ENCODE data around the gene CTTNBP2.

CTTNBP2 gene, protein sequence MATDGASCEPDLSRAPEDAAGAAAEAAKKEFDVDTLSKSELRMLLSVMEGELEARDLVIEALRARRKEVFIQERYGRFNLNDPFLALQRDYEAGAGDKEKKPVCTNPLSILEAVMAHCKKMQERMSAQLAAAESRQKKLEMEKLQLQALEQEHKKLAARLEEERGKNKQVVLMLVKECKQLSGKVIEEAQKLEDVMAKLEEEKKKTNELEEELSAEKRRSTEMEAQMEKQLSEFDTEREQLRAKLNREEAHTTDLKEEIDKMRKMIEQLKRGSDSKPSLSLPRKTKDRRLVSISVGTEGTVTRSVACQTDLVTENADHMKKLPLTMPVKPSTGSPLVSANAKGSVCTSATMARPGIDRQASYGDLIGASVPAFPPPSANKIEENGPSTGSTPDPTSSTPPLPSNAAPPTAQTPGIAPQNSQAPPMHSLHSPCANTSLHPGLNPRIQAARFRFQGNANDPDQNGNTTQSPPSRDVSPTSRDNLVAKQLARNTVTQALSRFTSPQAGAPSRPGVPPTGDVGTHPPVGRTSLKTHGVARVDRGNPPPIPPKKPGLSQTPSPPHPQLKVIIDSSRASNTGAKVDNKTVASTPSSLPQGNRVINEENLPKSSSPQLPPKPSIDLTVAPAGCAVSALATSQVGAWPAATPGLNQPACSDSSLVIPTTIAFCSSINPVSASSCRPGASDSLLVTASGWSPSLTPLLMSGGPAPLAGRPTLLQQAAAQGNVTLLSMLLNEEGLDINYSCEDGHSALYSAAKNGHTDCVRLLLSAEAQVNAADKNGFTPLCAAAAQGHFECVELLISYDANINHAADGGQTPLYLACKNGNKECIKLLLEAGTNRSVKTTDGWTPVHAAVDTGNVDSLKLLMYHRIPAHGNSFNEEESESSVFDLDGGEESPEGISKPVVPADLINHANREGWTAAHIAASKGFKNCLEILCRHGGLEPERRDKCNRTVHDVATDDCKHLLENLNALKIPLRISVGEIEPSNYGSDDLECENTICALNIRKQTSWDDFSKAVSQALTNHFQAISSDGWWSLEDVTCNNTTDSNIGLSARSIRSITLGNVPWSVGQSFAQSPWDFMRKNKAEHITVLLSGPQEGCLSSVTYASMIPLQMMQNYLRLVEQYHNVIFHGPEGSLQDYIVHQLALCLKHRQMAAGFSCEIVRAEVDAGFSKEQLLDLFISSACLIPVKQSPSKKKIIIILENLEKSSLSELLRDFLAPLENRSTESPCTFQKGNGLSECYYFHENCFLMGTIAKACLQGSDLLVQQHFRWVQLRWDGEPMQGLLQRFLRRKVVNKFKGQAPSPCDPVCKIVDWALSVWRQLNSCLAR (N-terminal part only)

DNA sequence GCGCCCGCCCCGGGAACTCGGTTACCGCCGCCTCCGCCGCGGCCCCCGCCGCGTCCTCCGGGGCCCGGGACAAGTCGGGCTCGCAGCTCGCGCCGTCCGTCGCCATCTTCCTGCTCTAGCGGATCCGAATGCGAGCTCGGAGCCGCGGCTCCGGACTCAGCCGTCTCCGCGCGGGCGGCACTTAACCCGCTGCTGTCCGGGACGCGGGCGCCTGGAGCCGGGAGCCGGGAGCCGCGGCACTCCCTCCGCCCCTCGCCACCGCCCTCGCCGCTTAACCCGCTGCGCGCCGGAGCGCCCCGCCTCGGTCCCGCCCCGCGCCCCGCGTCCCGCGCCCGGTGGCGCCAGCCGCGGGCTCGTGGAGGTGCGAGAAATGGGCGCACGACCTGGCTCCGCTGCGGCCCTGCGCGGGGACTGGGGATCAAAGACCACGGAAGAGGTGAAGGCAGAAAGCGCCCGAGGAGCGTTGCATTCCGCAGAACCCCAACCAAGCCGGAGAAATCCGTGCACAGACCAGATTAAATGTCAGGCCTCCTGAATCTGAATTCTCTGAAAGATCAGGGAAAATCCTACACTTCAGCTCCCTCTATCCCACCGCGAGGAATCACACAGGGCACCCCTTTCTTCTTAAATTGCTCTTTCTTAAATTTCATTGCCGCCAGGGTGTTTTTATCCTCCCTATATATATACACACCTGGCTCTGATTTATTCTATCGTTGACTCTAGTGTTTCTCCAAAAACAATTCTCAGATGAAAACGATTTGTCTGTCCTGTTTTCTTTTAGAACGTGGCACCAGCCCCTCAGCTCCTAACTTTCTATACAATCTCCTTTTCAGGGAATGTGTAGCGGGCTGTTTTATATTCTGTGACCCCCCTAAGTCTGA is at the start of gene CTTNBP2:
Gene CTTNBP2, minus strand, starts transcription at position 132 of the 881 bp plus-strand sequence. Its CDS starts 26 bp downstream, at position 106.
- DNase-seq = no peak

DNA sequence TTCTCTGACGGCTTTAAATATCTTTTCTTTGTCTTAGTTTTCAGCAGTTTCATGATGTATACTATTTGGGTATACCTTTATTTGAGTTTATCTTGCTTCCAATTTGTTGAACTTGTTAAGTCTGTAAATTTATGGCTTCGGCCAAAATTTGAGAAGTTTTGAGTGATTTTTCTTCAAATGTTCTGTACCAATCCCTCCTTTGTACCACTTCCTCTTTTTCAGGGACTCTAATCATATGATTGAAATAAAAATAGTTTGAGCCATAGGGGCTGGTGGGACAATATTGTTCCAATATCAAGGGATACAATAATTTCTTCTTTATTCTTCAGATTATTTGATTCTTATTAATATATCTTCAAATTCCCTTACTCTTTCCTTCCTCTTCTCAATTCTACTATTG is 43.1 kb upstream of the CTTNBP2 start:
- DNase-seq = no peak

DNA sequence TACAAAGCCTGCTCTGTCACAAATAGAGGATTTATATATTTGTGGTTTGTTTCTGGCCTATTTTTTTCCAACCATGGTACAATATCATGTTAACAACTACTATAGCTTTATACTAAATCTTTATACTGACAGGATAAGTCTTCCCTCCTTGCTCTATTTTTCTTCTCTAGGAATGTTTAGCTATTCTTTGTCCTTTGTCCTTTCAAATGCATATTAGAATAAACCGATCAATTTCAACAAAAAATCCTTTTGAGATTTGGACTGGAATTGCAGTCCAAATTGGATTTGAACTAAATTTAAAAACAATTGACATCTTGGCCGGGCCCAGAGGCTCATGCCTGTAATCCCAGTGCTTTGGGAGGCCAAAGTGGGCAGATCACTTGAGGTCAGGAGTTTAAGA is 39.2 kb upstream of the CTTNBP2 start:
- no peak for DNase-seq

DNA sequence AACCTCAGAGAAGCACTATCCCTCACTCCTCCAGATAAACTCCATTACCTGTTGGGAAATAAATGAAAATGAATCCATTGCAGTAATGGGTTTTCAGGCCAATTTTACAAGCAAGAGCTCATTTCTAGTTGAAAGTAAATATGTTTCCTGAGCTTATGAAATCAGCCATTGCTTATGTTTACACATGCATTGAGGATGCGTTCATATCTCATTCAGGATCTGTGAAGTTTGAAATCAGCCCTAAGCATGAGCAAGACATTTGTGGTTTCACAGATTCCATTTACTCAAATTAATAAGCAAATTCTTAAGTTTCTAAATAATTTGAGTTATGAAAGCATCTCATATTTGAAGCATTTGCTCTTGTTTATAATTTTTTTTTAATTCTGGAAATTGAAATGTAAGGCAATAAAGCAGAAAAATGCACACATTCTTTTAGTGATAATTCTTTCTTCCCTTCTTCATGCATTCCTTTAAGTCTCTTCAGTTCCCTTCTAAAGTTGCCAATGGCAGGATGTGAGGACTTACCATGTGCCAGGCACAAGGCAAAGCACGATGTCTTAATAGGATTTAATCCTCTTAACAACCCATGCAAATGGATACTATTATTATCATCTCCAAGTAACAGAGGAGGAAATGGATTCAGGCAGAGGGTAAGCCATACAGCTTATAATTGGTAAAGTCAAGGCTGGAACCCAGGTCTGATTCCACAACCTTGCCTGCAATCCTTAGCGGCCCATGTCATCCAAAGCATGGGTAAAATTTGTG is 35.0 kb upstream of the CTTNBP2 start:
- no peak for DNase-seq

DNA sequence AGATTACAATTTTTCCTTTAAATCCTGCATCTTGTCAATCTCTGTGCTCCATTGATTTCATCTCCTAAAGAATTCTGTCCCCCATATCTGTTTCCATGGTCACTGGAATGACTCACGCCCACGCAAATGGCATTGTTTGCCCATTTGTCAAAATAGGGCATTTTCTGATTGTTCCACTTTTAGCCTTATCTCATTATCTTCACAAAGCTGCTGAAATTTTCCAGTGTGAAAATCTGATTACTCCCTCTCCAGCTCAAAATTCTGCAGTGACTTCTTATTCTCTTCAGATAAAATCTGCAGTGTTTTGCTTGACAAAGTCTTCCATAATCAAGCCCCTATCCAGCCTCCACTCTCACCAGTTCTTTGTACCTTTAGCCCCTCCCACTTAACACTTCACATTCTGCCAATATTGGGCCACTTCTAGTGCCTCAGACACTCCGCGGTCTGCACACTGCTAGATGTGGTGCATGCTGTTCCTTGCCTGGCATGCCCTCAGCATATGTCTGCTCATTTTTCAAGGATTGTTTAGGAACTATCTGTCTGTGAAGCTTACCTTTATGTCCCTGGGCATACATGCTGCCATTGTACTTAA is 33.9 kb upstream of the CTTNBP2 start:
- DNase-seq = no peak

DNA sequence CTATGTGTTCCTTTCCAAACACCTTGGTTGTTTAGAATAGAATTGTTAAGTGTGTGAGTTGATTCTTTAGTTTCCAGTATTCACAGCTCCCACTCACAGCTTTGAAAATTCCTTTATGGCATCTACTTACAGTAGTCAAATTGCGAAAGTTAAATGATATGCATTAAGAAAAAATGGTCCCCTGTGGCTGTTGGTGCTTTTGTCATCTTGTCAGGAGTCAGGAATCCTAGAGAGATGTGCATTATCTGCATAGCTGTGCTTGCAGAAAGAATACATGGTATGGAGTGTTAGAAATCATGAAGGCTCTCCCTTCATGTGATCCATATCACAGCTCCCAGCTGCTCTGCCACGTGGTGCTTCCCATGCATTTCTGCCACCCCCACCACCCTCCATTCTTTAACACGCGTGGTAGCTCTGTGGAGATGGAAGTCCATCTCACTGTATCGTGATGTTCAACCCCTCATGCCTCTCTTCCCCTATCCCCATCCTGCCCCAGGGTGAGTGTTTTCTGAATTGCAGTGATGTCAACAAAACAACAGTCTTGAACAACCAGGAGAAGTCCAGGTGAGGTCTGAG is 29.2 kb upstream of the CTTNBP2 start:
- DNase-seq = no peak

DNA sequence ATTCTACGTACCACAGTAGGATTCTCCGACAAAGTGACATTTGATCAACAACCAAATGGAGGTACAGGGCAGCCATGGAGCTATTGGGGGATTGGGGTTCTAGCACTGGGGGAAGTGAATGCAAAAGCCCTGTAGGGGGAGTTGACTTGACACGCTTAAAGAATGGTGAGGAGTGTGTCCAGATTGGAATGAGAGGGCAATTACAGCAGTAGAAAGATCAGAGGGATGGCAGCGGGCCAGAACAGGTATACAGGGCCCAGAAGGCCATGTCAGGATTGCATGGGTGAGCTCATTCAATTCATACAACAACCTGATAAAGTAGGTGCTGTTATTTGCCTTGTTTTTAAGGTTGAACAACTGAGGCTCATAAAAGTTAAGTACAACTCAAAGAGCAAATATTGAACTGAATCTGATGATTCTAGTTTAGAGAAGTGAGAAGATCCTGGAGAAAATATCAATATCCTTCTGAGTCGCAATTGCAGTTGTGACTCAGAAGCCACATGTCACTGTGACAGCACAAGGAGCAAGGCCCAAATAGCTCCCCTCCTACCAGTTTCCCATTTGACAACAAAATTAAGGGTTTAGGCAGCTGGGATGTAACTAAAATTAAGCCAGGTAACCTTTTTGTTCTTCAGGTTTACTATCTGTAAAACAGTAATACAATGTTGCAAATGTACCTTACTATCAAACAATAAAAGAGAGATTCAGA is 28.0 kb upstream of the CTTNBP2 start:
- no peak for DNase-seq

DNA sequence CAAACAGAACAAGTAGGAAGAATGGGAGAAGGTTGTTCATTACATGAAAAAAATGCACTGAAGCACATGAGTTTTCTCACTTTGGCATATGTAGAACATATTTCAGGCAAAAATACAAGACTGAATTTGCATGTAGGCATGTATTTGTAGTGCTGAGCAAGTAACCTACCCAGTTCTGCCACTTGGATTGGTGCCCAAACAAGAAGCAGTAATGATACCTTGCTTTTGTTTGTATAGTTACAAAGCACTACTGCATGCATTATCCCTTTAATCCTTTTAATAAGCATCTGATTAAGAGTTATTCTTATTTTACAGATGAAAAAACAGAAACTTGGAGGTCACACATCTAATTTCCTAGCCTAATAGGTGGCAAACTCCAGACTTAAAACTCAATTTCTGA is 23.1 kb upstream of the CTTNBP2 start:
- DNase-seq = no peak

DNA sequence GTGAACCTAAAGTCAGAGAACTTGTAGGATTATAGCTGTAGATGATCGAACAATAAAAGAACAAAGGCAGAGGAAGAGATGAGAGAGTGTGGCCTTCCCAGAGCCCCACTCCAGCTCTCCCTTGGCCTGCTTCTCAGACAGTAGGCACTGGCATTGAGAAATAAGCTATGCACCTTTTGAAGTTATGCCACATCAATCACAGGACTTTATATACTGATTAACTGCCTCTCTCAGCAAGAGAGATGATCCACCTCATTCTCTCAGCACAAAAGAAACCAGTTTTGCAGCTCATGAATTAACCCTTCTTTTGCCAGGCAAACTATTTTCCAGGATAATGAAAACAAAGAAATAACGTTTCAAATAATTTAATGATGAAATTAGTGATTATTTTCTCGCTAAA is 22.0 kb upstream of the CTTNBP2 start:
- DNase-seq = no peak

DNA sequence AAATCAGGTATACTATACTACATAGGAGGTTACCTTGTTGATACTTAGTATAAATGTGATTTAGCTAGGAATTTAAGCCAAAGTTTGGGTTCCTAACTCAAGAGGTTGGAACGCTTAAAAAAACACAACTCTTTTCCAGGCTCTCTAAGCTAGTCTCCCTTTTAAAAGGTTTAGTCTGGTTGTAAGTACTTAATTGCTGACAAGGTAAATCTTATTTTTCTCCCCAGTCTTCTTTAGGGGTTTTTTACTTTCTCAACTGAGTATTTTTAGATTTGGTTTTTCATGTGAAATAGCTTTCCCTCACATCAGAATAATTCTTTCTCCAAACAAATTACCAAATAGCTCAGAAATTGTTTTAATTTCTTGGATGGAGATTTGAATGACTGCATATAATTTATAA is 20.8 kb upstream of the CTTNBP2 start:
- no peak for DNase-seq

DNA sequence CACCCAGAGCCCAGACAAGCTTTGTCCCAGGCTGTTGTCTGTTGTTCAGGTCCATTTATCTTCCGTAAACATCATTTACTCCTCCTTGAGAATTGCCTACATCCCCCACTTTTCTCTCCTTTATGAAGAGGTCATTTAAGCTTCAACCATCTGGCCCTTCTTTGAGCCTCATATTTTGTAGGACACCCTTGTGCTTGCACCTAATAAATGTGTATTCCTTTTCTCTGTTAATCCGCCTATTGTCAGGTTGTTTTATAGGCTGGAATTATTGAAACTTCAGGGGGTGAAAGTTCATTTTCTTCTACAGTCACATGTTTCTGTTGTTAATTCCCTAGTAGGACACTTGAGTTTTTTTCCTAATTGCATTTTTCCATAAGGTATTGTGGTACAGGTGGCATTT is 19.6 kb upstream of the CTTNBP2 start:
- no peak for DNase-seq

DNA sequence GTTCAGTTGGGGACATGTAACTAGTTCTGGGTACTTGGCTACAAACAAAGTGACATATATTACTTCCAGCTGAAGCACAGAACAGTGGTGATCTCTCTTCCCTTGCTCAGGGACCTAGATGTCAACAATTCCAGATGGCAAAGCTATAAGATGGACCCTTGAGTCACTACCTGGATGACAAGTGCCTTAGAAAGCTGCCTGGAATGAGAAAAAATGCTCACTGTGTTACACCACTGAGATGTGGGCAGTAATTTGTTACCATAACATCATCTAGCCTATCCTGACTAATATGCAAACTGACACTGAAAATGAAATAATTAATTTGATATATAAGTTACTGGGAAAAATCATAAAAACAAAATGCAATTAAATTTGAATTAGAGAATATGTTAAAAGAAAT is 16.4 kb upstream of the CTTNBP2 start:
- no peak for DNase-seq

DNA sequence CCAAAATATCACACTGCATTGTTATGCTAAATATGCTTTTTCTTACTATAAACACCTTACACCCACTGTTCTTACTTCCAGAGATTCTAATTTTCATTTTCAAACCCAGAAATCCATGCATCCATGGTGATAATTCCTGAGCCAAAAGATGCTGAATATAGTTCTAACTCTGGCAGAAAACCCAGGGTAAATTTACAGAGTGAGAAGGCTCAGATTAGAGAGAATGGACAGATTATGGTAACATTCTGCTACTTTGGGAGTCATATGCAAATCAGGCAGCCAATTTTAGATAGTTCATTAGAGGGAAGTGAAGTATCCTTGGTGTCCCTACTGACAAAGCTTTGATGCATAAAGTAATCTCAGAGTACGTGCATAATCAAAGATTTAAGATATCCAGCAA is 15.4 kb upstream of the CTTNBP2 start:
- no peak for DNase-seq

DNA sequence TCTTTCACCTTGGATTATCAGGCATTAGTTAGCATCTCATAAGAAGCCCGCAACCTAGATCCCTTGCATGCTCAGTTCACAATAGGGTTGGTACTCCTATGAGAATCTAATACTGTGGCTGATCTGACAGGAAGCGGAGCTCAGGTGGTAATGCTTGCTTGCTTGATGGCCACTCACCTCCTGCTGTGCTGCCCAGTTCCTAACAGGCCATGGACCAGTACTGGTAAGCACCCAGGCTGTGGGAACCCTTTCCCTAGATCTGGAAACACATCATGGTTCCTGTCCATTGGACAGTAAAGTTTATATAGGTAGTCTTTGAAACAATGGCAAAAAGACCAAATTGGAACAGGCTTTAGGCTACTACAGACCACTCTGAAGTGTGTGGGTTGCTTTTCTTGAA is 9.4 kb upstream of the CTTNBP2 start:
- DNase-seq = no peak

DNA sequence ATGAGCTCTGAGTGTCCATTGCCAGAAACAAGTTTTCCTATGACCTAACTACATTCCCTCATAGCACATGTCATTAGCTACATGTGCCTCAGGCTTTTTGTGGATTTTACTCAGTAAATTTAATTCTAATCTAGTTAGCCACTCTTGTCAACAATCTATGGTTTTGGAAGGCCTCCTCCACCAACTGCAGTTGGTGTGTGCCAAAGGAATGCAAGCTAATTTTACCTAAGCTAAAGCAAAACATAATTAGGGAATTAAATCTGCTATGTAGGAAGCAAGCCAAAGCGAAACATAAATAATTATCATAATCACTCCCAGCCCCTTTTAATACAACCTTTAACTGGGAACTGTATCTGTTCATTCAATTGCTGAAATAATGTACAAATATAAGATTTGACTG is 3.5 kb upstream of the CTTNBP2 start:
- no peak for DNase-seq

DNA sequence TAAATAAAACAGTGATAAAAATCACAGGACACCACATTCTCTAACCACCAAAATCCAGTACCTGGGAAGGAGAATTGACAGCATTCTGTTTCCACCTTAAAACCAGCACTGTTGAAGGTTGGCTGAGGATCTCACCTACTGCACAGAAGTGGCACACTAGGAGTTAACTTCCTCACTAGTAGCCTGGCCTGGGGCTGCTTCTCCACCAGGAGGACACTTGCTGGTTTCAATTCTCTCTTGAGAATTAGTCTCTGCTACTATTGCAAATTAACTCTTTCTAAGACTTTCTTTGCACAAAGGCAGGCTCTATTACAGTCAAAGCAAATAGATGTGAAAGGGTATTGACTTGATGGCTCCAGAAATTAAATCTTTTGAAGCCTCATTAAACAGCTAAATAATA is 2.3 kb upstream of the CTTNBP2 start:
- DNase-seq = no peak

DNA sequence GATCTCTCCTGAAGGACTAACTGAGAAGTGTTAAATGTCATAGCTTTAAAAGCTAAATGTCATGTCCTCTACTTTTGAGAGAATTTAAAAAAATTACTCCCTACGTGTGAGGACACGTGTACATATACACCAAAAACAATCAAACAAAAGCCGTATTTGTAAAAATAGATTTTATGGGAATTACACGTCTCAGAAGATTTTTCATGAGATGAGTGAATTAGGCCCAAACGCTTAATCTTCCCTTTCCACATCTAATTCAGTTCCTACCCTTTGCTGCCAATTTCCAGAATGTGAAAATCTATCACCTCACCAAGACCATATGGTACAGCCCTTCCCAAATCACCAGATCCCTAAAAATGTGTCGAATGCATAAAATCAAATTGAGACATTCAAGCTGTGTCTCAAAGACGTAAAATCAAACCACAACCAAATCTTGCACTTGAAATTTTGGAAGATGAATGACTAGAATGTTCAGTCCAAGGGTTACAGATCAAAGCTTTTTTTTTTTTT is 1.0 kb upstream of the CTTNBP2 start:
- DNase-seq = no peak

DNA sequence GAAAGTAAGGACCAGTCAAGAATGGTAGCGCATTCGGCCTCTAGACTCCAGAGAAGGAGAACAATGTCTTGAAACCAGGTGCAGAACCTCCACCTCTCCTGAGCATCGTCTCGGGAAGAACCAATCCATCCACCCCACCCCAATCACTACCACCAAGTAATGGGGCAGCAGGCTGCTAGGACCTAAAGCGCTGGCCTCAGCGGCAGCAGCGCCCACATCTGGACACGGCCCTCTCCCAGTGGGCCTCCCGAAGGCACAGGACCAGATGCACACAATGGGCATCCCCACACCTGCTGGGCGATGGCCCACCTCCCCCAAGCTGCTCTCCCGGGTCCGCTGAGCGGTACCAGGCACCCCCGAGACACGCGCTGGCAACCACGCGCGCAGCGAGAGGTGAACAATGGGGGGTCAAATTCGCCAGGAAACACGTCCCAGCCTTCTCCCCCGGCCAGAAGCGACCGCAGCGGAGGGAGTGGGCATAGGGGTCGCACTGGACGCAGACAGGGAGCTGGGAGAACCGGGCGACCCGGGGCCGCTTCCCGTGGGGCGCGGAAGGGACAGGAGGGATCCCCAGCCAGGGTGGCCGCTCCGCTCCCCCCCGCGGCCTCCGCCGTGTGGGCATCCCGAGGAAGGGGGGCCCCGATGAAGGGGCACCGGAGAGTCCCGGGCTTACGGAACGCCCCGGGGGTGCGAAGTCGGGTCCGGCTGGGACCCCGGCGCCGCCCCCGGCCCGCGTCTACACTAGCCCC is 506 bp downstream of the CTTNBP2 start:
- no peak for DNase-seq

Measured in bone marrow (tissue), 2 donors.